Measurements from ENCODE around the gene ARHGAP26. TPM values are rescaled to one million over a fixed set of nuclear protein-coding genes. Genes with fewer than 3 reads are reported as not detected.
A peak's percentile ranks its signal among the peaks of the same experiment; 100 is the strongest.

The ARHGAP26 gene
- total RNA-seq, 1 experiment from 2014 or later = 38.3 TPM

DNA sequence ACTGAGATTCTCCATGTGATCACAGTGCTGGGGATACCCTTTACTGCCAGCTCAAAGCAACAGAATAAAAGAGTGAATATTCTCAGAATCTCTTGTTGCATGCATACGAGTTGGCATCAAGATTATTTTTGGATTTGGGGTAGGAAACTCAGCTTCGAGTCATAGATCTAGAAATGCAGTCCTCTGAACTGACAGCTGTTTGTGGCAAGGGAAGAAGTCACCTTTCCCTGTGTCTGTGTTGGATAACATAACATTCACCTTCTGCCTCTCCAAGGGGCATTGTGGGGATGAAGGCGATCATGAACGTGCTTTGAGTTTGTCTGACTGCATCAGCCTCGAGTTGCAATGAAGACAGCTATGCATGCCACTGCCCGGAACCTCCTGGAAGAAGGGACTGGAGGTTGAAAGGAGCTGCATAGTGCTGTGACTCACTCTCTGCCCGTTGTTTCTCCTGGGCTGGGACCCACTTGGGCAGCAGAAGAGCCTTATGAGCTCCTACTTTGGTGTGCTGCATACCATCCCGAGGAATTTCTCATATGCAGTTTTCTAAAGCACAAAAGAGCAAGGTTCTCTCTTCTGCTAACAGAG, 231.7 kb downstream of the ARHGAP26 start:
- in situ Hi-C loops (cut with HindIII; ENCODE audit: low pct_unique_long_range_greater_than_20kb, low sequenced_read_pairs) = no loop called here
- DNase-seq (ENCODE audit: low read depth) = no peak

DNA sequence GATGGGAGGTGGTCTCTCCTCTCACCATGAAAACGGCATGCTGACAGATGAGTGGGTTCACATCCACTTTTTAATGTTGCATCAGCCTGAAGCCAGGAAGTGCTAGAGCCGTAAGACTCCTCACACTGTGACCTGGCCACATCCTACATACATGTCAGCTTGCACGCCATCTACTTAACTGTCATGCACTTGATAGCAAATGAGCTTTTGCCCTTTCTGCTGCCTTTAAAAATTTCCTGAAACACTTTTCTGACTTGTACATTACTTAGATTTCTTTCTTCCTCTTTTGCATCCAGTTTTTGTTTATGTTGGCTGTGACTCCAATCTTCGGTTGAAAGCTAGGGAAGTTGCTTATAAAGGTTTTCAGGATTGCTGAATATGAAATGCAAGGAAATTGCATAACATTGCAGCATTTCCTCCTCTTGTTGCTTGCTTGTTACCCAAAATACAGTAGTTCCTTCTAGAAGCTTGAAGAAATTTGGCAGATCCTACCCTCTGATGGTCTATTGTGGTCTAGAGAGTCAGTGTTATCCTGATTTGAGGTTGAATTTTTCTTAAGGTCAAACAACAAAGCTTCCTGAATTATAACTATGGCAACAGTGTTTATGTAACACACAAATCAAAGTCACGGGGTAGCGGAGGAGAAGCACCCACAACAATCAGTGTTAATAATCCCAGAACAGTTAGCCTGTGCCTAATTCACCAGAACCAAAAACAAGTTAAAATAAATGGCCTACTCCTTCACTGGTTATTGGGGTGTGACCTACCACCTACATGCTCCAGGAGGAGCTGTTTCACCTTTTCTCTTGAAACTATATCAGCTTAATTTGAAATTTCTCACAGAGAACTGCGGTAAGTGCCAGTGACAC, 232.5 kb downstream of the ARHGAP26 start:
- in situ Hi-C loops (cut with HindIII; ENCODE audit: low pct_unique_long_range_greater_than_20kb, low sequenced_read_pairs) = no loop called here
- peak; percentile 89 for DNase-seq (ENCODE audit: low read depth)

DNA sequence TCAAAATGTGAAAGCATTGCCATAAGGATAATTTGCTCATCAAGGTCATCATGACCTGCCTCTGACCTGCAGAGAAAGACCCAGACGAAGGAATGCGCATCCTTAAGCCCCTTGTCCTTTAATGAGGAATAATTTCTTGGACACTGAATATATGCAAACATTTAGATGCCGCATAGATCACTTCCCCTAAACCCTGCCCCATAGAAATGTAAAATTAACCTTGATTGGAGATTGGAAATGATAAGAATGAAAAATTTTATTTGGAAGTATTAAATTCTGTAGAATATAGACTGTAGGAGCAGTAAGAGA, 233.1 kb downstream of the ARHGAP26 start:
- in situ Hi-C loops (cut with HindIII; ENCODE audit: low pct_unique_long_range_greater_than_20kb, low sequenced_read_pairs) = no loop called here
- DNase-seq (ENCODE audit: low read depth) = no peak

DNA sequence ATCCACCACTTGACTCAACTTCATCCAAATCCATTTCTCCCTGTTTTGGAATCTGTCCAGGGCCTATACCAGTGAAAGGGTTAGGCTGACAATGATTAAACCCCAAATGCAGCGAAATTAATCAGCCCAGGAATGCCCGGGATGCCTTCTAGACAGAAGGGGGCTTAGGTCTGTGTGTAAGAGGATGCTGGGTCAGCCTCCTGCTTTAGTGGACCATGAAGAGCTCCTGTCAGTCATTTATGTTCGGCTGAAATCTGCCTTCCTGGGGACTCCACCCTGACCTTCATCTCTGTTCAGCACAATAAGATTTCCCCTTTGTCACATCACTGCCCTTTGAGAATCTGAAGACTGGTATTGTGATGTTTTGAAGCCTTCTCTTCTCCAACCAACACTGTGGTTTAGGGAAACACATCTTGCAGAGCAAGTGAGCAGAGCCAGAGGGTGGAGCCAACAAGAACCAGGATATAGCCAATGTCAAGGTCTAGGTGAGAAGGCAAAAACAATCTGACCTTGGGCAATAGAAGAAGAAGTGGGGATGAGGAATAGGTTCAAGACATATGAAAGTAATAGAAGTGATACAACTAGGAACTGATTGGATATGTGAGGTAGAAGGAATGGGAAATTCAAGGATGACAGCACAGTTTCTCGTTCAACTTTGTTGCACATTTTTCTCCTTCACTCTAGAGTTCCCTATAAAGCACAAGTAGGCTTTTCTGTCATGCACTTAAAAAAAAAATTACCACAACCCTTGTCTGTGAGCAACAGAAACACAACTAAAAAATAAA, 234.4 kb downstream of the ARHGAP26 start:
- in situ Hi-C loops (cut with HindIII; ENCODE audit: low pct_unique_long_range_greater_than_20kb, low sequenced_read_pairs) = no loop called here
- peak; percentile 94 for DNase-seq (ENCODE audit: low read depth)

DNA sequence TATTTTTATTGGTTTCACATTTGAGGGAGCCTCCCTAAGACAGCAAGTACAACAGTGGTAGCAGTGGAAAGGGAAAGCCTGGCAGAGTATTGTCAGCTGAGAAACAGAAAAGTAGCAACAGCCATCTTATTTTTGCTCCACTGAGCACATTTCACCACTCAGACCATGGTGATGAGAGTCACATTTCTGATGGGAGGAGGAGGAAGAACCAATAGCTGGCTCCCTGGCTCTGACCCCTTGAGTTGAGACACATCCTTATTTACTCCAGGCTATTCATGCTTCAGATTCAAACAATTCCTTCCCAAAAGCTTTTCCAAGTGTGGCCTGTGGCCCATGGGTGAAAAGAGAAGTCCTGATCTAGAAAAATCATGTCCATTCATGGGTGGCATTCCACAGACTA, 236.3 kb downstream of the ARHGAP26 start:
- DNase-seq (ENCODE audit: low read depth) = no peak
- in situ Hi-C loops (cut with HindIII; ENCODE audit: low pct_unique_long_range_greater_than_20kb, low sequenced_read_pairs) = no loop called here

DNA sequence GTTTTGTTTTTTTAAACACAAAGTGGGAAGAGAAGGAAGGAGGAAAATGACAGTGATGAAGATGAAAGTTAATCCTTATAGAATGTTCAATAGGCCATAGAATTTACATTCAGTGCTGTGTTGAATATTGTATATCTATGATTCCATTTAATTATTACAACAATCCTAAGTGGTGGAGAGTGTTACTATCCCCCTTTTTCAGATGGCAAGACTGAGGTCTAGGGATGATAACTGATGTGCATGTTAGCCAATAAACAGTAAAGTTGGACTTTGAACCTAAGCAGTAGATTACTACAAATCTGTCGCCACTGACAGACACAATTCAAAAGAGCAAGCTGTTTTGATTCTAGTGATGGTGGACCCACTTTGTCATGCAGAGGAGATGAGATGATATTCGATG, 237.9 kb downstream of the ARHGAP26 start:
- in situ Hi-C loops (cut with HindIII; ENCODE audit: low pct_unique_long_range_greater_than_20kb, low sequenced_read_pairs) = no loop called here

DNA sequence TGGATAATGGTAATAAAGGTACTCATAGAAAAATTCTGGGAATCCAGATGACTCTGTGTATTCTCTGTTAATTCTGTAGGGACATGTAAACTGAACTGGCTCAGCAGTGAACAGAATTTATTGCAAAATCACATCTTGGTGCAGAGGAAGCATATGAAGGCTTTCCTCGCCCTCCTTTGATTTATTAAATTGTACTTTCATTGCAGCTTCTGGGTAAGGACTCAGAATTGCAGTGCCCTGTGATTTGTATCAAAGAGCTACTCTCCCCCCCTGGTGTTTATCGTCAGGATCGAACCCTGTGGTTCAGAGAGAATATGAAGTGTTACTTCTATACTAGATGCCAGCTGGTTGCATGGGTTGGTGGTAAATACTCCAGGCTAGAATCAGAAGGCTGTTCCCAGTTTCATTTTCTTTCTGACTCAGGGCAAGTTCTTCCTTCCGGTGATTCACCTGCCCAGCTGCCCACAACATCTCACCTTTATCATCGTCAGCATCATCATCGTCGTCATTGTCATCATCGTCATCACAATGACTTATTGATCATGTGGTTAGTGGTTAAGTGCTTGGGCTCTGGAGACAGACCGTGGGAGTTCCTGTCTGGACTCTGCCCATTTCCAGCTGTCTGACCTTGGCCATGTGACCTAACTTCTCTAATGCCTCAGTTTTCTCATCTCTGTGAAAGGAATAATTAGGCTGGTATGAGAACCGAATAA, 238.8 kb downstream of the ARHGAP26 start:
- DNase-seq (ENCODE audit: low read depth) = peak; percentile 92
- in situ Hi-C loops (cut with HindIII; ENCODE audit: low pct_unique_long_range_greater_than_20kb, low sequenced_read_pairs) = no loop called here

More for the DNA sequence above, 237.9 kb downstream of the ARHGAP26 start:
- DNase-seq (ENCODE audit: low read depth) = no peak

DNA sequence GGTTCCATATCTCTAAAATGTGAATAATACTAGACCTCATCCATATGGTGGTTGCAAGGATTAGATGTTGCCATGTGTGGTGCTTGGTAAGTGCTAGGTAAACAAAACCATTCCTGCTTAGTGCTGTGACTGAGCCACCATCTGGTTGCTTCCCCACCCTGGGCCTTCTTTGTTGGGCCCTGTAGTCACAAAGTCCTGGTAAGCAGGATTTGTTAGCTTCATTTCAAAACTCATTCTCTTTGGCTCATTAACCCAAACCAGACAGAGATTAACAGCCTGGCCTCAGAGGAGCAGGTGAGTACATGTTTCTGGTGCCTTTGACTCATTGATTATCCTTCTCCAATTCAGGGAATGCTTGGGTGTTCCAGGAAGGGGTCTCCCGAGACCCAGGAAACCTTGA, 240.2 kb downstream of the ARHGAP26 start:
- no peak for DNase-seq (ENCODE audit: low read depth)
- in situ Hi-C loops (cut with HindIII; ENCODE audit: low pct_unique_long_range_greater_than_20kb, low sequenced_read_pairs) = no loop called here

DNA sequence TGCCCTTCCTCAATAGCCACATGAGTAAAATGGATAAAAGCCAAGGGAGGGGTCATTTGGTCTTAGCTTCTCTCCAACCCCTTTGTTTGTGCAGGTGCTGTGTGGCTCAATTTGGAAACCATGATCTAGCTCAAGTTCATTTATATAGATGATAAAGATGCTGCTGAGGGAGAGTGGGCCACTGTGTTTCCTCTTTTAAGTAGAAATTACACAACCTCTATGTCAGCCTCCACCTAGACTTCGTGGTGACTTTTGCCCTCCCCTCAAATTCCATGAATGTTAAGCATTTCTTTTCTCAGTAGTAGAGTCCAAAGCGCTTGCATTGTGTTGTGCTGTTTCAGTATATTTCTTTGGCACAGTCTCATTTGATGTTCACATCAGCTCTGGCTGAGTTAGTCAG, 241.4 kb downstream of the ARHGAP26 start:
- no peak for DNase-seq (ENCODE audit: low read depth)
- in situ Hi-C loops (cut with HindIII; ENCODE audit: low pct_unique_long_range_greater_than_20kb, low sequenced_read_pairs) = no loop called here

DNA sequence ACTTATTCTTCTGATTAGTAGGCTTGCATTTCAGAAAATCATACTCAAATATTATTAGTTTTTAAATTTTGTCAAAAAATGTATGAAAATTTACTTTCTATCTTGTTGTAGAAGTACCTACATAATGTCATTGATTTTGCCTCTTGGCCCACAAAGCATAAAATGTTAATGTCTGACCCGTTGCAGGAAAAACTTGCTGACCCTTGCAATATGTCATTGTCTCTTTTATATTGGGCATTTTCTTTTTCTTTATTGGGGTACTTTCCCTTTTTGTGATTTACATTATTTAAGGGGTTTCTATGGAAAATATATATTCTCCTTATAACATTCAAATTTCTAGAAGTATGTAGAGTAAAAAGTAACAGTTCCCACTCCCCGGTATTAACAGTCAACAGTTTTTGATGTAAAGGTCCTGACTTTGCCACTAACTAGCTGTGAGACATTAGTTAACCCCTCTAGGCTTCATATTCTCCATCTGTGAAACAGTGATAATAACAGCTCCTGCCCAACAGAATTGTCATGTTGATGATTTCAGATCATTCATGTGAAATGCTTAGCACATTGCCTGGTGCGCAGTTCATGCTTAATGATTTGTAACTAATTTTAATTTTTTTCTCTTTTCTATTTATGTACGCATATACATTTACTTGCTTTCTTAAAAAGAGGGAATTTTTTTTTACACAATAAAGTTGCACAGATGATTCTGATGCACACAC, 243.2 kb downstream of the ARHGAP26 start:
- no peak for DNase-seq (ENCODE audit: low read depth)
- in situ Hi-C loops (cut with HindIII; ENCODE audit: low pct_unique_long_range_greater_than_20kb, low sequenced_read_pairs) = no loop called here

DNA sequence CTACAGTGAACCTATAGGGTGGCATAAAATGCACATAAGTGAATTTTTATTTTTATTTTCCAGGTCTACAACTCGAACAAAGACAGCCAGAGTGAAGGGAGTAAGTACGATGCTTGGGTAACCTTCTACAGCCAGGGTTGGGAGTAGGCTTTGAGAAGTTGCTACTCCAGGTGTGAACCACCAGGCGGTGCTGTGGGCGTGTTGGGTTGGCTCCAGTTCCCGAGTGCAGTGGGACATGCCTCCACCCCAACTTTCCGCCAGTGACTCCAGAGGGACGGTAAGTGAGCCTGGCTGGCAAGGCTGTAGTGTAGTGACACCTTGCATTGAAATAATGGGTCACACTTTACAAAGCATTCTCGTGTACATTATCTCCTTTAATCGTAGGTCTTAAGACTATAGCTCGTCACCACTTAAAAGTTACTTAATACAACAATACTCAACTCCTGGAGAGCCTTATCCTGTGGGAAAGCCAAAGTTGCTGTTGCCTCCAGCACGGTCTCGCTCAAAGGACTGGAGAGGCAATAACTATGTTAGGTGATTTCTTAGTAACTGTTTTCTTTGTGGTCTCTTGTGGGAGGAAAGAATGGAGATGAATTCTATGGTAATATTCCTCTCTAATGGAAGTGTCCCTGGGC, 244.0 kb downstream of the ARHGAP26 start:
- in situ Hi-C loops (cut with HindIII; ENCODE audit: low pct_unique_long_range_greater_than_20kb, low sequenced_read_pairs) = no loop called here
- no peak for DNase-seq (ENCODE audit: low read depth)

DNA sequence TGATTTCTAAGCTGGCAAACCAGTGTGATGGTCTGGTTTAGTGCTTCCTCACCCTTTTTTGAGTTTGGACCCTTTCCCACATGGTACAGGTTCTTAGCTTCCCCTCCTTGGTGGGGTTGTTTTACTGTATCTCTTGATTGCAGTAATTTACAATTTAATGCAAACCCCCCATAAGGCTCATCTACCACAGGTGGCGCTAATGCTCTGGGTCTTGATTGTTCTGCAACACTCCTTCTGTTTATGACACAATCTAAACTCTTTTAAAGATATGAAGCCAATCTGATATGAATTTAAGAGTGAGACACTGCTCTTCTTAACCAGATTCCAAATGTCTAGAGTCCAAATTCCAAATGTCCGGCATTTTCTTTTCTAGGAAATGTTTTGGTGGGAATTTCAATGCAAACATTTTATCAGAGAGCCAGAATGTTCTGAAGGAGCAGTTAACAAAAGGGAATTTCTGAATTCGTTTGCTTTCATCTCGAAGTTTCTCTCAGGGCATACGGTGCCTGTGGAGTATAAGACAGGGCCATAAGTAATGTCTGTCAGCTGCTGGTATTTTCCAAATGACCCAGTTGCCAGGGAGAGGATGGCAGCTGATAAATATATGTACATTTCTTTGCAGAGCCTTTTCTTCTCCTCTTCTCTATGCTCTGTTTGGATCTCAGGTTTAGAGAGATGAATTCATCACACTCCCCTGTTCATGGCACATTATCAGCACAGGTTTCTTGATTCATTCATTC, 246.8 kb downstream of the ARHGAP26 start:
- no peak for DNase-seq (ENCODE audit: low read depth)
- in situ Hi-C loops (cut with HindIII; ENCODE audit: low pct_unique_long_range_greater_than_20kb, low sequenced_read_pairs) = no loop called here

DNA sequence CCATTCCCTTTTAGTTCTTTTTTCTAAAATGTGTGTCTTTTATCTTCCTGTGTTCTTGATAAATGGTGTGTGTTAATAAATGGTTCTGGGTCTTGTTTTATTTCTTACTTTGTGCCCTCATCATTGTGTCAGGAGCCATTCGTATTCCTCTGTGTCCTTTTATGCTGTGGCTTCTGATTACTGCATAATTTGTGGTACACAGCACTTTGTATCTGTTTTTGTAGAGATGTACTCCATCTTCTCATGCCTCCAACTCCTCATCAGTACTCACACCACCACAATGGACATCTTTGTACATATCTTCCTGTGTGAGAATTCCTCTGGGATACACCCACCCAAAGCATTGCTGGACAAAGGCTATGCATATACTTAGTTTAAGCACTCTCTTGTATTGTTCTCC, 247.4 kb downstream of the ARHGAP26 start:
- DNase-seq (ENCODE audit: low read depth) = no peak
- in situ Hi-C loops (cut with HindIII; ENCODE audit: low pct_unique_long_range_greater_than_20kb, low sequenced_read_pairs) = no loop called here

DNA sequence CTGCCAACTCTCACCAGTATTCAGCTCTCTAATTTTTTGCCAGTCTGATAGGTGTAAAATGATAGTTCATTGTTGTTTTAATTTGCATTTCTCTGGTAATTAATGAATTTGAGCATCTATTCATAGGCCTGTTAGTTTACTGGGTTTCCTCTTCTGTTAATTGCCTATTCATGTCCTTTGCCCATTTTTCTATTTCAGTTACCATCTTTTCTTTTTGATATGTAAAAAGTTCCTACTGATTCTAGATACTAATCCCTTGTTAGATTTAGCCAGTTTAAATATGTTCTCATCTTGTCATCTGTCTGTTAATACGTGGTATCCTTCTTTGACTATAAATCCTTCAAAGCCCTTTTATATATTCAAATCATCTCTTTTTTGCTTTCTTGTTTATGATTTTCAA, 247.8 kb downstream of the ARHGAP26 start:
- DNase-seq (ENCODE audit: low read depth) = no peak
- in situ Hi-C loops (cut with HindIII; ENCODE audit: low pct_unique_long_range_greater_than_20kb, low sequenced_read_pairs) = no loop called here

DNA sequence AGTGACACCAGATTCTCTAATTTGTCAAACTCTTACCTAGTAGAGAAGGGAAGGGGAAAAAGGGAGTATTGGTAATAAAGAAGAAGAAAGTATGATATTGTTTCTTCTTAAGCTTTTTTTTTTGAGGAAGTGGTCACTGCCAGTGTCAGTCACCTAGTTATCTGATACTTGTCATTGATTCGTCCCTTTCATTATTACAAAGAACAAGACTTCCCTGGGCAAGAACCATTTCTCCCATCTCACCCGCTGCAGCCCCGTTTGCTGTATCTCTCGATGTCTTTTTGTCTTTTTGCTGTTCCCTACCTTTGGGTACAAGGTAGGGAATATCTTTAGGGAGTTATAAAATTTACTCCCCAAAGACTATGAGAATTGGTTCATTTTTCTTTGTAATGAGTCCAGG, 249.0 kb downstream of the ARHGAP26 start:
- DNase-seq (ENCODE audit: low read depth) = no peak
- in situ Hi-C loops (cut with HindIII; ENCODE audit: low pct_unique_long_range_greater_than_20kb, low sequenced_read_pairs) = no loop called here

DNA sequence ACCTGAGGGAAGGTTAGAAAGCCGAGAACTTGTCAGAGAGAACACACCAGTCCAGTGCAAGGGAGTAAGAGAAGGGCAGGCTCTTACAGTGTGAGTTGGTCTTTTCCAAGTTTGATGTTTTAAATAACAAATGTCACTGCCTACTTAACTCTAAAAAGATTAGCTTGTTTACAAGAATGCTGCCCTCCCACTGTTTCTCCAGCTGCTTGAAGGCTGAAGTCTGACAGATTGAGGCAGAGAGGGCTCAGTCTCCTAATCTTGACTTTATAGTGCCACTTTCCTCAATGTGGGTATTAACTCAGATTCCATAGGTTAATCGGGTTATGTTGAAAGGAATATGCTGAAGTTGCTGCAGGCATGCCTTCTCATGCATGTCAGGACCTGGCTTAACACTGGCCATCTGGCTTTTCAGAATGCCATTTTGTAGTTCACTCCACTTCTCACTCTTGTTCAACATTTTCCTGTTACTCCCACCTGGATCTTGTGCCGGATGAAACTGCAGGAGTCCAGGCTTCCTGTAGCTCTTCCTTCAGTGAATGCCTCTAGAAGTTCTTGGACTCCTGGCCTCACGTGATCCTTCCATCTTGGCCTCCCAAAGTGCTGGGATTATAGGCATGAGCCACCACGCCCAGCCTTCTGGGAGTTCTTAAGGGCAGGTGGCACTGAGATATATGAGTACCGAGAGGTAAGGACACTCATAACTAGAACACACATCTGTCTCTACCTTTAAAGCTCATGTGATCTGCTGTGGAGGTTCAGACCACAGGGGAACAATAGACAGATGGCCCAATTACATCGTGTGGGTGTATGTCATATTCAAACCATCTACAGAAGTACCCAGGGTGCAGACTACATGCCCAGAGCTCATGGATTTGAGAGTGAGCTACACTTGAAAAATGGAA, 249.7 kb downstream of the ARHGAP26 start:
- in situ Hi-C loops (cut with HindIII; ENCODE audit: low pct_unique_long_range_greater_than_20kb, low sequenced_read_pairs) = no loop called here
- no peak for DNase-seq (ENCODE audit: low read depth)

Data from Caki2 (cell line).